K562 (cell line): ENCODE results near the gene CLIC5. TPM values are rescaled to one million over a fixed set of nuclear protein-coding genes. Genes with fewer than 3 reads are reported as not detected.

Experiments
- ATAC-seq: fragments of 200-7000 bp; cut with Tn5 transposase; 3 replicates; pipeline ENCODE4 v1.9.1; 2020; ENCODE audit warnings: moderate library complexity
- BruUV-seq: library from RNA; stranded (reverse); fragments of 400-500 nt; replicated peaks from 2 replicates; lab custom pipeline; 2021; lab: Mats Ljungman, UMichigan
- CTCF ChIA-PET: fragments of 300-600 bp; formaldehyde crosslinking; extraction: SDS; loops from one replicate; lab custom pipeline; 2021; ENCODE audit warnings: low intra/inter-chr PET ratio; lab: Yijun Ruan, JAX
- POLR2A ChIA-PET: fragments of 300-600, 350-650 bp; sonication (Branson Sonifier 250); formaldehyde crosslinking; extraction: SDS; loops from one replicate; lab custom pipeline; 2021; ENCODE audit warnings: antibody characterized with exemption, inconsistent platforms; lab: Yijun Ruan, JAX
- DNase-seq, 4 experiments: peaks; one replicate each; pipeline versions ENCODE4 v3.0.0 to v3.0.0-alpha.2; 2011 to 2018; ENCODE audit warnings: low spot score in 3 of 4, mixed read lengths in 3 of 4; ENCODE audit errors: extremely low read depth in 1 of 4
- FAIRE-seq: peaks from 2 replicates; lab custom pipeline; 2011; peaks lifted over from hg19 to GRCh38; lab: Jason Lieb, UNC
- H2AFZ ChIP-seq: 2 replicates; pipeline ENCODE4 v1.6.0; 2011; ENCODE audit warnings: low read depth, low read length, control low read depth, inconsistent platforms
- H3K27ac ChIP-seq: fragments of 200-600 bp; 3 replicates; pipeline ENCODE4 v1.8.0; 2011; ENCODE audit warnings: low read depth, mild to moderate bottlenecking, control low read depth, inconsistent platforms, low read length, moderate library complexity, mixed read lengths; ENCODE audit errors: extremely low read depth
- H3K27me3 ChIP-seq, 2 experiments: fragments of 300-600 bp in 1 of 2; 2 replicates in 1 of 2; 3 replicates in 1 of 2; pipeline versions ENCODE4 v1.6.0 to v1.8.0; 2011; ENCODE audit warnings: inconsistent platforms in 2 of 2, low read length in 2 of 2, mild to moderate bottlenecking in 1 of 2, mixed read lengths in 1 of 2, moderate library complexity in 1 of 2; ENCODE audit not compliant: control insufficient read depth in 2 of 2, insufficient read depth in 2 of 2
- H3K36me3 ChIP-seq: fragments of 300-600 bp; 3 replicates; pipeline ENCODE4 v1.8.0; 2011; ENCODE audit warnings: mild to moderate bottlenecking, low read length, inconsistent platforms; ENCODE audit not compliant: control insufficient read depth, insufficient read depth
- H3K4me1 ChIP-seq, 2 experiments: fragments of 200-600 bp in 1 of 2; replicated peaks in 1 of 2; 2 replicates in 1 of 2; 3 replicates in 1 of 2; pipeline versions ENCODE4 v1.5.1 to v1.8.0; 2011; ENCODE audit warnings: inconsistent platforms in 2 of 2, low read length in 2 of 2, mild to moderate bottlenecking in 1 of 2, mixed read lengths in 1 of 2, moderate library complexity in 1 of 2; ENCODE audit not compliant: control insufficient read depth in 2 of 2, insufficient read depth in 2 of 2
- H3K4me2 ChIP-seq: 2 replicates; pipeline ENCODE4 v1.6.1; 2011; ENCODE audit warnings: low read length, control low read depth, inconsistent platforms, mixed read lengths; ENCODE audit not compliant: insufficient read depth
- H3K4me3 ChIP-seq: fragments of 200-600 bp; sonication (generic), shearing (Covaris generic); 2 replicates; pipeline ENCODE4 v1.5.1; 2016; ENCODE audit warnings: control low read depth, inconsistent platforms
- H3K79me2 ChIP-seq: fragments of 200-600 bp; 3 replicates; pipeline ENCODE4 v1.8.0; 2011; ENCODE audit warnings: low read length, inconsistent platforms; ENCODE audit not compliant: control insufficient read depth, insufficient read depth
- H3K9ac ChIP-seq, 2 experiments: 2 replicates each; pipeline versions ENCODE4 v1.6.0 to v1.6.1; 2011; ENCODE audit warnings: low read depth in 2 of 2, low read length in 2 of 2, control low read depth in 1 of 2, inconsistent platforms in 1 of 2, mild to moderate bottlenecking in 1 of 2, mixed read lengths in 1 of 2; ENCODE audit not compliant: insufficient read depth in 1 of 2
- H3K9me1 ChIP-seq: one replicate; pipeline ENCODE4 v1.6.0; 2011; ENCODE audit warnings: inconsistent platforms, mild to moderate bottlenecking, low read length, moderate library complexity; ENCODE audit not compliant: control insufficient read depth, insufficient read depth
- H3K9me3 ChIP-seq: replicated peaks from 2 replicates; pipeline ENCODE4 v1.5.1; 2011; ENCODE audit warnings: low read depth, low read length, inconsistent platforms; ENCODE audit not compliant: control insufficient read depth, insufficient read depth
- H4K20me1 ChIP-seq: replicated peaks from 2 replicates; pipeline ENCODE4 v1.6.1; 2011; ENCODE audit warnings: low read length, inconsistent platforms, mixed read lengths; ENCODE audit not compliant: control insufficient read depth, insufficient read depth
- ASH1L ChIP-seq: fragments of 450-650 bp; IDR thresholded peaks from 2 replicates; pipeline ENCODE4 v1.6.1; 2018; ENCODE audit warnings: borderline replicate concordance, mild to moderate bottlenecking, low read depth; ENCODE audit not compliant: partially characterized antibody
- EZH2 ChIP-seq: IDR thresholded peaks from 2 replicates; pipeline ENCODE4 v1.6.1; 2012; ENCODE audit warnings: low read depth, mild to moderate bottlenecking, inconsistent platforms, low read length, borderline replicate concordance
- HNRNPK ChIP-seq: fragments of 200-400 bp; formaldehyde crosslinking; IDR thresholded peaks from one replicate; pipeline ENCODE4 v1.6.1; 2018; ENCODE audit warnings: mild to moderate bottlenecking, low read depth, low read length; ENCODE audit not compliant: poor library complexity, severe bottlenecking
- PCBP1 ChIP-seq: fragments of 200-400 bp; formaldehyde crosslinking; IDR thresholded peaks from 2 replicates; pipeline ENCODE4 v1.6.1; 2018; ENCODE audit warnings: mild to moderate bottlenecking, low read depth, low read length; ENCODE audit not compliant: poor library complexity, severe bottlenecking
- WGBS: fragments of 100-300 bp; shearing (Covaris generic); methylation state at CpG from one replicate; pipeline ENCODE4 v1.1.6; 2016; ENCODE audit warnings: low coverage, mixed read lengths; ENCODE audit not compliant: insufficient coverage; ENCODE audit errors: missing lambda C conversion rate; 5-methylcytosine and 5-hydroxymethylcytosine counted together
- in situ Hi-C: fragments of 300-500 bp; cut with MboI; formaldehyde crosslinking; loops from 4 replicates; pipeline ENCODE4 v1.15.0; 2018; ENCODE audit warnings: inconsistent platforms, mixed read lengths
- intact Hi-C: fragments of 100-400 bp; cut with micrococcal nuclease; formaldehyde crosslinking; loops from 2 replicates; pipeline ENCODE4 v1.14.2; 2022
- polyA plus RNA-seq, 8 experiments: library from polyadenylated mRNA; depleted of rRNA in 4 of 8; stranded (reverse) in 5 of 8; unstranded in 3 of 8; fragments of >200 nt; fragmentation: Nextera tagmentation in 2 of 8; fragmentation: Illumina TruSeq in 1 of 8; extraction: Ambion mirVana in 2 of 8; extraction: Trizol in 1 of 8; gene quantifications; 2 replicates each; pipeline versions ENCODE4 v1.2.1 to v1.2.3, GENCODE V29; 2011 to 2014; ENCODE audit warnings: inconsistent platforms in 1 of 8, missing spikeins in 1 of 8
- total RNA-seq, 7 experiments: library from RNA; depleted of rRNA in 6 of 7; stranded (reverse); fragments of >200 nt in 6 of 7; fragmentation: Illumina TruSeq in 2 of 7; extraction: Trizol in 2 of 7; gene quantifications; 2 replicates each; pipeline versions ENCODE4 v1.2.1 to v1.2.3, GENCODE V29; 2011 to 2021; ENCODE audit warnings: low replicate concordance in 1 of 7
- TF ChIP-seq, protein P1 (sequence below): sonication (generic); formaldehyde crosslinking; IDR thresholded peaks from 2 replicates; pipeline ENCODE4 v1.8.0; 2023; ENCODE audit warnings: missing genetic modification reagents, mild to moderate bottlenecking, borderline replicate concordance

Gene CLIC5
- total and polyA plus RNA-seq, 9 of the 15 experiments (the other 6 are each of a cell fraction or from before 2014, with no cell fraction given), result 0.31 TPM; not detected in 8

DNA sequence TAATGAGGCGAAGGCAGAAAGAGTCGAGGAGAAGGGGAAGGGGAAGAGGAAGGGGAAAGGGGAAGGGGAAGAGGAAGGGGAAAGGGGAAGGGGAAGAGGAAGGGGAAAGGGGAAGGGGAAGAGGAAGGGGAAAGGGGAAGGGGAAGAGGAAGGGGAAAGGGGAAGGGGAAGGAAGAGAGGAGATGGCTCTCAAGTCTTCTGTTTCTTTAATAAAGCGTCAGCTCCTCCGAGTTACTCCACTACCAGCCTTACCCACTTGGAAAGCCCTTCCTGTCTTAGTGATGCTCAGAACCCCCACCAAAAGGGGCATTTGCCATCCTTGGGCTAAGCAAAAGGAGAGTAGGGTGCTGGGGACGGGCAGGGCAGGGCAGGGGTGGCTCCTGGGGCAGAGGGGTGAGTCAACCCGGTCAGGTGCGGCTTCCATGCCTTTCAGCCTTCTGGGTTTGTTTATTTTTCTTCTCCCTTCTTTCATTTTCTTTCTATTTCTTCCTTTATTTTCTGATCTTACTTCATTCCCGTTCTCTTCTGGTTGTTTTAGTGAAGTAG, 476 bp upstream of the CLIC5 start:
- Histone ChIP-seq H4K20me1 (no peaks in the 10 kb centered on the region; the same call in 1 of the 2 replicates), H3K4me3 (no peak overlapping the region), H3K4me1 (peaks cover 0 to 10% of the 10 kb centered on the region in 2 experiments; a peak in 1 of 5 replicates), H3K36me3 (no peaks in the 10 kb centered on the region), H3K9me1 (no peaks in the 10 kb centered on the region), H3K9me3 (no peaks in the 10 kb centered on the region), H3K79me2 (no peaks in the 10 kb centered on the region), H2AFZ (no peak overlapping the region), H3K27me3 (peaks cover 24 to 33% of the 10 kb centered on the region in 2 experiments)
- intact Hi-C loops (no loop called here), in situ Hi-C loops (no loop called here)
- CTCF ChIA-PET, result no interaction called here
- WGBS, result 6% methylated on average over 7 of the region's 8 CpGs
- no peak for FAIRE-seq
- no TSS peak for BruUV-seq
- DNase-seq, result no peak
- TF ChIP-seq HNRNPK (peak; percentile 90), PCBP1 (peak; percentile 90), ASH1L (no peak)
- TF ChIP-seq, all 486 proteins: peak for 2
- POLR2A ChIA-PET, result no interaction called here
- ATAC-seq, result no peak
- Histone ChIP-seq H3K4me2 (no peak overlapping the region), H3K27ac (no peak overlapping the region), H3K9ac (no peak overlapping the region)

DNA sequence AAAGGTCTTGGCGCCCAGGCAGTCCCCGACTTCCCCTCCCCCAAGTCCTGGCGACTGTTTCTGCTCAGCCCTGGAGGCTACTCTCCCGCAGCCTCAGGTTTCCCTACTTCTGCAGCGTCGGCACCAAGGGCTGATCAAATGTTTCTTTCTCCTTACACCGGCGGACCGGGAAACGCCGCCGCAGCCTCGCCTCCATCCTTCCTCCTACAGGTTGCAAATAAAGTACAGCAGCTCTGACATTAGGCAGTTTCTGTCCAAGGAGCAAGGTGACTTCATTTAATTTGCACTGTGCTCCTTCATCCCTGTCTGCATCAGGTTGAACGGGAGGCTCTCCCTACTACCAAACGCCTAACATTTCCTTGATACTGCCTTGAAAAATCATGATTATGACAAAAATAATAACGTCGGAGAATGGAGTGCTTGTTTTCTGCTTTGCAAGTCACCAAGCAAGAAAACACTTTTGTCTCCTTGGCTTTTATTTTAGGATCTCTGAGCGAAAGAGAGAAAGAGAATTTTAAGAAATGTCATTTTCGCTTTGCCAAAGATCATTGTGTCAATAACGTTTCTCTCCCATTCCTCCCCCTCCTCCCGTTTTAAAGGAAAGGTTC, 1.0 kb downstream of the CLIC5 start:
- Histone ChIP-seq H3K9me3 (no peaks in the 10 kb centered on the region), H3K4me1 (peaks cover 0 to 10% of the 10 kb centered on the region in 2 experiments; a peak in 1 of 5 replicates), H3K27me3 (peaks cover 24 to 39% of the 10 kb centered on the region in 2 experiments), H3K79me2 (no peaks in the 10 kb centered on the region), H3K4me2 (no peak overlapping the region), H3K9me1 (no peaks in the 10 kb centered on the region)
- FAIRE-seq, result peak; percentile 67
- WGBS, result under 1% methylated on average over 20 of the region's 21 CpGs
- CTCF ChIA-PET, result interaction anchor here (0.6 kb wide), 1 partner anchor 32 kb away, joined by 3 read pairs; no protein-coding TSS in a partner anchor
- TF ChIP-seq EZH2, result peak; percentile 81; the same call in 1 of the 2 replicates
- TF ChIP-seq, protein P1, sequence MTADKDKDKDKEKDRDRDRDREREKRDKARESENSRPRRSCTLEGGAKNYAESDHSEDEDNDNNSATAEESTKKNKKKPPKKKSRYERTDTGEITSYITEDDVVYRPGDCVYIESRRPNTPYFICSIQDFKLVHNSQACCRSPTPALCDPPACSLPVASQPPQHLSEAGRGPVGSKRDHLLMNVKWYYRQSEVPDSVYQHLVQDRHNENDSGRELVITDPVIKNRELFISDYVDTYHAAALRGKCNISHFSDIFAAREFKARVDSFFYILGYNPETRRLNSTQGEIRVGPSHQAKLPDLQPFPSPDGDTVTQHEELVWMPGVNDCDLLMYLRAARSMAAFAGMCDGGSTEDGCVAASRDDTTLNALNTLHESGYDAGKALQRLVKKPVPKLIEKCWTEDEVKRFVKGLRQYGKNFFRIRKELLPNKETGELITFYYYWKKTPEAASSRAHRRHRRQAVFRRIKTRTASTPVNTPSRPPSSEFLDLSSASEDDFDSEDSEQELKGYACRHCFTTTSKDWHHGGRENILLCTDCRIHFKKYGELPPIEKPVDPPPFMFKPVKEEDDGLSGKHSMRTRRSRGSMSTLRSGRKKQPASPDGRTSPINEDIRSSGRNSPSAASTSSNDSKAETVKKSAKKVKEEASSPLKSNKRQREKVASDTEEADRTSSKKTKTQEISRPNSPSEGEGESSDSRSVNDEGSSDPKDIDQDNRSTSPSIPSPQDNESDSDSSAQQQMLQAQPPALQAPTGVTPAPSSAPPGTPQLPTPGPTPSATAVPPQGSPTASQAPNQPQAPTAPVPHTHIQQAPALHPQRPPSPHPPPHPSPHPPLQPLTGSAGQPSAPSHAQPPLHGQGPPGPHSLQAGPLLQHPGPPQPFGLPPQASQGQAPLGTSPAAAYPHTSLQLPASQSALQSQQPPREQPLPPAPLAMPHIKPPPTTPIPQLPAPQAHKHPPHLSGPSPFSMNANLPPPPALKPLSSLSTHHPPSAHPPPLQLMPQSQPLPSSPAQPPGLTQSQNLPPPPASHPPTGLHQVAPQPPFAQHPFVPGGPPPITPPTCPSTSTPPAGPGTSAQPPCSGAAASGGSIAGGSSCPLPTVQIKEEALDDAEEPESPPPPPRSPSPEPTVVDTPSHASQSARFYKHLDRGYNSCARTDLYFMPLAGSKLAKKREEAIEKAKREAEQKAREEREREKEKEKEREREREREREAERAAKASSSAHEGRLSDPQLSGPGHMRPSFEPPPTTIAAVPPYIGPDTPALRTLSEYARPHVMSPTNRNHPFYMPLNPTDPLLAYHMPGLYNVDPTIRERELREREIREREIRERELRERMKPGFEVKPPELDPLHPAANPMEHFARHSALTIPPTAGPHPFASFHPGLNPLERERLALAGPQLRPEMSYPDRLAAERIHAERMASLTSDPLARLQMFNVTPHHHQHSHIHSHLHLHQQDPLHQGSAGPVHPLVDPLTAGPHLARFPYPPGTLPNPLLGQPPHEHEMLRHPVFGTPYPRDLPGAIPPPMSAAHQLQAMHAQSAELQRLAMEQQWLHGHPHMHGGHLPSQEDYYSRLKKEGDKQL (CRISPR knock-in tag), result no peak
- TF ChIP-seq, all 486 proteins: peak for 1
- Histone ChIP-seq H3K9ac (no peak overlapping the region), H3K27ac (no peak overlapping the region), H2AFZ (no peak overlapping the region), H4K20me1 (no peaks in the 10 kb centered on the region; the same call in 1 of the 2 replicates), H3K4me3 (no peak overlapping the region), H3K36me3 (no peaks in the 10 kb centered on the region)
- no TSS peak for BruUV-seq
- intact Hi-C loops, result no loop called here
- ATAC-seq (no peak), DNase-seq (no peak)
- POLR2A ChIA-PET, result no interaction called here
- in situ Hi-C loops, result no loop called here
